HG03064 (cell line): ENCODE data around the gene BTBD9.

Experiments
- ATAC-seq: cut with Tn5 transposase; IDR thresholded peaks from one replicate; pipeline ENCODE4 v1.9.1; 2021; ENCODE audit warnings: low read depth; ENCODE audit not compliant: unreplicated experiment

The BTBD9 gene

DNA sequence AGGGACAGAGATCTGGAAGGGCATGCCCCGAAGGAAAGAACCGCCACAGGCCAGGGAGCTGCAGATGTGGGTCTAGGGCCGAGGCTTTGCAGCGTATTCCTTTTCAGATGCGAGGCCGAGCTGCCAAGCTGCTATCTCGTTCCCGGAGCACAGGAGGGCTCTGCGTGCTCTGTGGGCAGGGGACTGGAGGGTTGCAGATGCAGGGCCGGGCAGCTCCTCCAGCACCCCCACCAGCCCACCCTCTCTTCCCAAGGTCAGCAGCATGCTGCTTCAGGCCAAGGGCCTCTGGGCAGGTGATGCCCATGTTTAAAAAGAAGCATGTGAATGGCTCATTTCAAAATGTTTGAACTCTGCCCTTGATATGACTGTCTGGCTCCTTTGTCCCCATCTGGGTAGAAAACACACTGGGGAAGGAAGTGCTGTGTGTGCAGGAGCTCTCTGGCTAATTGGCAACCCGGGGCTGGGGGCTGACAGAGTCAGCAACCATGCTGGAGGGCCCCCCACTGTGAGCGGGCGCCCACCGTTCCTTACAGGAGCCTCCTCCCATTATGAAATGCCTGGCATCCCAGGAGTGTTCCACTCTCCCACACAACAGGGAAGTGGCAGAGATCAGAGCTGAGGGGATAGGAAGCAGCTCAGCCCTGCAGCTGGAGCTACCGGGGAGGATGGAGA lies 466.9 kb downstream of the BTBD9 start:
- ATAC-seq, result no peak

DNA sequence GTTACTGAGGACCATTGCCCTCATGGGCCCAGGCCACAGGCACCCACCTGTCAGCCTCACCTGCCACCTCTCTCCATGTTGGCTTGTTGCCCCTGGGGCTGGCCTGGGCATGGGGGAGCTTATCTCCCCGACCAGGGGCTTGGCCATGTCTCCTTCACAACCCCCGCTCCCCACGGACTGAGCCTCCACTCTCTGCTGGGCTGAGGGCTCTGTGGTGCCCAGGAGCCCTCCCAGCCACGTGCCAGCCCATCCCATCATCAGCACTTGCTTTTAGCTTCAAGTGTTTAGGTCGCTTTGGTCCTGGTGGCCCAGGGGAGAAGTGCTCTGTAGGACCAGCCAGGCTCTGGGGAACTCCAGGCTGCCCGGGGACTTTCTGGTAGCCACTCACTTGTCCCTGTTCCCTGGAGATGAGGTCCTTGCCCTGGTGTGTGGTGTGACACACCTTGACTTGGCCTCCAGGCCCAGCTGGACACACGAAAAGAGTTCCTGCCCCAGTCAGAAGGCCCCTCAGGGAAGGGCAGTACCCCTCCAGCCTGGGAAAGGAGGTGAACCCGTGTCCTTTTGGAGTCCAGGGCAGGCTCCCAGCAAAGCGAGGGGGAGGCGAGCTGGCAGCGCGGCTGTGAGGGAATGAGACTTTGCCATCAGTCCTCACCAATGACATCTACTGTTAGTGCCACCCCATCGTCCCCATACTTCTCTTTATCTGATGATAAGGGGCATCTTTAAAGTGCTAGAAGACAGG lies 467.6 kb downstream of the BTBD9 start:
- ATAC-seq, result no peak

DNA sequence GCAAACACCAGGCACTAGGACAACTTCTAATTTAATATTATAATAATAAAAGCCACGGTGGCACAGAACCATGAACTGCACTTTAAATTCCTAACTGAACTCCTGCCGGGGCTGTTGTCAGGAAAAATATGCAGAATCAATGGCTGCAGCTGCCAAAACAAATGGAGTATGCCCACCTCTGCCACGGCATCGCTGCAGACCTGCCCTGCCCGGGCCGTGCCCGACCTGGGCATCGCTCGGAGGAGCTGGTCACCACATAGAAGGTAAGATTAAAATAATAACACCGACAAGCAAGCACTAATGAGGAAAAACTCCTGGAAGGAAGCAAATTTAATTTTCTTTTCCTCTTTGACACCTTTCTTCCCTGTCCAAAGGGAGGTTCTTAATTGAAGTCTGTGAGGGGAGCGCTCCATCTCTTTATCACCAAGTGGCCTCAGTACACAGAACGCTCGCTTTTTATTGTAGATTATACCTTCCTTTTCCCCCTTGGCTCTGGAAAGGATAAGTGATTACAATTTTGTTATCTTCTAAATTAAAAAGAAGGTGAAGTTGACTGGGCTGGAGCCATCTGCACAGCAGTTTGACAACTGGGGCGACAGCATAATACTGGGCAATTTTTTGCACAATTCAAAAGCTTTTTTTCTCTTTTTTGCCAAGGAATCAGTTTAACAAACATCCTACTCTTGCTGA lies 468.9 kb downstream of the BTBD9 start:
- ATAC-seq, result no peak

DNA sequence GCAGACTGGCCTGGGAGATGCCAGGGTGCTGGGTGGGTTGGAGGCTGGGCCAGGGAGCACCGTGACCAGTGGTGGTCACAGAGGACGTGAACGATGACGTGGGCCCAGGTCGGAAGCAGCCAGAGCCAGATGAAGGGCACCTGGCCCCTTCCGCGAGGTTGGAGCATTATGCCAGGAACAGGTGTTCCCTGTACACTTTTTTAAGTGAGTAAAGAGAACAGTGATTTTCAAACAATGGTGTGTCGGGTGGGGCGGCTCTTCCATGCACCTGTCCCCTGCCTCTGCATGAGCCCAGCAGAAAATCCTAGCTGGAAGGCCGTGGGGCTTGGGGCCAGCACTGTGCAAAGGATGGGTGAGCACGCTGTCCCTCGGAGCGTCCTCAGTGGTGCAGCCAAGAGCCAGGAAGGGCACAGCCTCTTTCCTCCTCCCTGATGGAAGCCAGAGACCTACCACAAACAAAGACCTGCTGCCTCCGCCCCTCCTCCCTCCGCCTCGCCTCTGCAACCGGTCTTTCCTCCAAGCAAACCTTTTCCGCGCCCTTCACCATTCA lies 469.7 kb downstream of the BTBD9 start:
- no peak for ATAC-seq

DNA sequence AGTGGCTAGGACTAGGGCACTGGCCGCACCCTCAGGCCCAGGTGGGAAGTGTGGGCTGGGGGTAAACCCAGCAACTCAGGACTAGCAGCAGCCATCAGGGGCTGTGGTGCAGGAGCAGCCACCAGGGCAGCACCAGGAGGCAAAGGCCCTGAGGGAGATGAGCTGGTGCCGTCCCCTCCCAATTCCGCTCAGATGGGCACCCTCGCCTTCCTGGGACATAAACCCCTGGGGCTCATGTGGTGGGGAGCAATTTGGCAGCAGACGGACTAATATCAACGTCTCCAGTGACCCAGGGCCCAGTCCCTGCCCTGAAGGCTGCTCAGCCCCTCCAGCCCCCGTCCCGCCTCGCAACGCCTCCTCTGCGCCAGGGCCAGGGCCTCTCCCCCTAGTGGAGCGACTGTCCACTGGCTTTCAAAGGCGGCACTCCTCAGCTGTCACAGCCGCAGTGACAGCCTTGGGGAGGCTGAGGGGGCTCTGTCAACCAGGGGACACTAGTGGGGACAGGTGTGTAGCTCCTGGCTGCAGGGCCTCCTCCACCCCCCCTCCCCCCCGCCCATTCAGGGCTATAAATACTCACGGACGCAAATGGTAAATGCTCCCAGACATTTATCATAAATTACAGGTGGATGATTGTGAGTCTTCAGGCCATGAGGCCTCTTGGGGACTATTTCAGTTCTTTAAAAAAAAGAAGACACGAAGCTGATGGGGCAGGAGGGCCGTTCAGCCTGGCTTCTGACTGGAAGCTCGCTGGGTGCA lies 470.3 kb downstream of the BTBD9 start:
- no peak for ATAC-seq

DNA sequence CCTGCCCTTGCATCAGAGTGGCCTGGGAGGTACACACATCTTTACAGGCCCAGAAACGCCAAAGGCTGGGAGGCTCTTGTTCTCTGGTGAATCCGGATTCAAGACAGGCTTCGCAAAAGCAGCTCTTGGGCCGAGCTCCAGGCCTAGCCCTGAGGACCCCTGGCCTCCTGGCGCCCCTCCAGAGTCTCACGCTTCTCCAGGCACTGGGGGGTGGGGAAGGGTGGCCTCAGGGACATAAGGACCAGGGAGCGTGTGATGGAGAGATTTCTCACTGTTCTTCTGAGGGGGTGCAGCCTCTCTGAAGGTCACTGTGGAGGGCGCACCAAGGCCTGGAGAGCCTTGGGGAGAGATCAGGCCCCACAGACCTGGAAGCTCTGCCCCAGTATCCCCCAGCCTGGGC lies 471.0 kb downstream of the BTBD9 start:
- no peak for ATAC-seq

DNA sequence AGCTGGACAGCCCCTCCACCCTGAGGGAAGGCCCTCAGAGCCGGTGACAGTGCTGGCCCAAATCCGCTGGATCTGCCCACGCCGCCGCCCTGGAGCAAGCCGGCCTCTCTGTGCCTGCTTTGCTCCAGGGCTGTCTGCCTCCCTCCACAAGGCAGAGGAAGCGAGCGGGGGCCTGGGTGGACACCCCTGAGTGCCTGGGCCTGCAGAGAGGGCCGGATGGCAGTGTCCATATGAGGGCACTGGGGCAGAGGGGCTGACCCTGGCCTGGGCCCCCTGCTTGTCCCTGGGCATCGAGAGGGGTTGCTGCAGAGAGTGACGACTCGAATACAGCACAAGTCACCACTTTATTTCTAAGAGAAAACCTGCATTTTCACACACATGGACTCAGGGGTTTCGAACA lies 471.6 kb downstream of the BTBD9 start:
- no peak for ATAC-seq

DNA sequence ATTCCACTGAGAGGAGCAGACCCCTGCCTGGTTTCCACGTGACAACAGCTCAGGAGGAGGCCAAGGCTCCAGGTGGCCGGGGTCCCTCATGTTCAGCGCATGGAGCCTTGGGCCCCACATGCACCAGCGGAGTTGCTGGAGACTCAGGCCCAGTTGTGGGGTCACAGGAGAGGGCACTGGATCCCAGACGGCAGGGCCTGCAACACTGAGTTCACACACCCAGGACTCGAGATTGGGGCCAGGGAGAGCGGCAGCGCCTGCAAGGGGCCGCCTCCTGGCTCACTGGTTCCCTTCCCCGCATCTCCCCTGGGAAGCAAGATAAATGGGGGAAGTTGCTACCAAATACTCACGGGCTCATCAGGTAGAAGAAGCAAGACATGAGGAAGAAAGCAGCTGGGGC lies 472.1 kb downstream of the BTBD9 start:
- ATAC-seq, result no peak

DNA sequence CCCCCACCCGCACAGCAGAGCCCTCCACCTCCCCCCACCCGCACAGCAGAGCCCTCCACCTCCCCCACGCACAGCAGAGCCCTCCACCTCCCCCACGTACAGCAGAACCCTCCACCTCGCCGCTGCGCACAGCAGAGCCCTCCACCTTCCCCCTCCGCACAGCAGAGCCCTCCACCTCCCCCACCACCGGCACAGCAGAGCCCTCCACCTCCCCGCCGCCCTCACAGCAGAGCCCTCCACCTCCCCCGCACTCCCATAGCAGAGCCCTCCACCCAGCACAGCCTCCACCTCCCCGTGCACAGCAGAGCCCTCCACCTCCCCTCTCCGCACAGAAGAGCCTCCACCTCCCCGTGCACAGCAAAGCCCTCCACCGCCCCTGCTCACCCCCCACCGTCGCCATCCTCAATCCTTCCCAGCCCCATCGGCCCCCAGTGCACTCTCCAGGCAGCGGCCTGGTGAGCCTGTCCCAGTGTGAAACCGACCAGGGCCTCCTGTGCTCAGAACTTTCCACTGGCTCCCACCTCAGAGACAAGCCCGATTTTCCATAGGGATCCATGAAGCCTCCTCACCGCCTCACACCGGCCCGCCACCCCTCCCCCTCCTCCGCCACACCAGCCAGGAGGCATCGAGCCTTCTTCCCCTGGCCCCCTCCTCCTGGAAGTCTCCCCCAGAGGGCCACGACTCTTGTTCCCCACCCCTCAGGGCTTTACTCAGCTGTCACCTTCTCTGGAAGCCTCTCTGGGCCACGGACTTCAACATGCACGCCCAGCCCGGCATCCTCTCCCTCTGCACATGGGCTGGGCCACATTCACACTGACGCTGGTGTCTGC lies 473.1 kb downstream of the BTBD9 start:
- no peak for ATAC-seq

DNA sequence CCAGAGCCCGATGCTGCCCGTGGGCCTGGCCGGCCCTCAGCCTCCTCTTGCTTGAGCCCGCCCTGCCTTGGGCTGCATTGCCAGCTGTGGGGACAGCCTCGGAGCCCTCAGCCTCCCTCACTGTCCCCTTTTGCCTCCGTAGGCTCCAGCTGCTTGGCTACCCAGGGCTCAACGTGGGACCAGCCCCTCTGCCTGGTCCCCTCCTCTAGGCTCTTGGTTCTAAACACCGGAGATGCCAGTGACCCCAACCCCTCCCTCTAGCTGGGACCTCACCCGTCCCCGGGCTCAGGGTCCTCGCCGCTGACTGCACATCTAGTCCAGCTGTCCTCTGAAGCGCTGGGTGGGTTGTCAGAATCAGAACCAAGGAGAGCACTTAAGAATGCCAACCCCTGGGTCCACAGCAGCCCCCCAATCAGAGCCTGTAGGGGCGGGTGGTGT lies 475.0 kb downstream of the BTBD9 start:
- ATAC-seq, result no peak

DNA sequence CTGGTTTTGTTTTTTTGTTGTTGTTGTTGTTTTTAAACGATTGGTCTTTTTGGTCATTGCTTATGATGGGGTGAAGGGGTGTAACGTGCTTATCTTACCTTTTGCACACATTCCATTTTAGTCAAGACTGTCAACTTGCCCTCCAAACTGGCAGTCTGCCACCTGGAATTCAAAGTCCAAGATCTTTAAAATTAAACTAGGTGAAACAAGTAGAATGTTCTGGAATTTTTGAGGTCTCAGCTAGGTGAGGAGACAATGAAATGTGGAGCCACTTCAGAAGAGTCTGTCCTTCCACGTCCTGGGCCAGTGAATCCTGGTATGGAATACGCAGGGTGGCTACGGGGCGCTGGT lies 475.6 kb downstream of the BTBD9 start:
- no peak for ATAC-seq

GRCh38 chr6:38163186-38164130 lies 476.3 kb downstream of the BTBD9 start:
- ATAC-seq, result no peak

- ATAC-seq, result no peak
Observed at GRCh38 chr6:38162493-38163185, 477.1 kb downstream of the BTBD9 start.

DNA sequence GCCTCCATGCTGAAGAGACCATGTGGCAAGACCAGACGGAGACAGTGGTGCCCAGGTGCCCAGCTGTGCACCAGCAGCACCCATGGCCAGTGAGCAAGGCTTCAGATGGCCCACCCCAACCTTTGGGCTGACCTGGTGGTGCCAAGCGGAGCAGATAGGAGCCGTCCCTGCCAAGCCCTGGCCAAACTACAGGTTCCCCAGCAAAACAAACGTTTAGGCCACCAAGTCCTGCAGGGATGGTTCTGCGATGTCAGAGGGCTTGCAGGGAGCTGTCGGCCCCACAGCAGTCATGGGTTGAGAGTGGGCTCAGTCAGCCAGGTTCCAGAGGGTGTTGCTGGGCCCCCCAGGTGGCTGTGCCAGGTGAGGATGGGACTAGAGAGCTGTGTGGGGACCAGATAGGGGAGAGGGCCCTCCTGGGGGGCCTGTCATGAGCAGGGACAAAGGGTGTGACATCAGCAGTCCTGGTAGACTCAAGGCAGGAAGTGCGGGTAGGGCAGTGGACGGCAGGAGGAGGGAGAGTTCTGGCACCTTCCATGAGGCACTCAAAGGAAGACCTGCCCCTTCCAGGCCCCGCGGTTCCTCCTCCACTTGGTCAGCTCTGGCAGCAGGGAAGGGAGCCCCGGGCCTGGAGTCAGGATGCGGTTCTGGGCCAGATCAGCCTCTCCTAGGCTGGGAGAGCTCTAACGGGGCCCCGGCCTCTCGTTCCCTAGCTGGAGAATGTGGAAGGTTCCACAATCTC lies 477.8 kb downstream of the BTBD9 start:
- ATAC-seq, result no peak

DNA sequence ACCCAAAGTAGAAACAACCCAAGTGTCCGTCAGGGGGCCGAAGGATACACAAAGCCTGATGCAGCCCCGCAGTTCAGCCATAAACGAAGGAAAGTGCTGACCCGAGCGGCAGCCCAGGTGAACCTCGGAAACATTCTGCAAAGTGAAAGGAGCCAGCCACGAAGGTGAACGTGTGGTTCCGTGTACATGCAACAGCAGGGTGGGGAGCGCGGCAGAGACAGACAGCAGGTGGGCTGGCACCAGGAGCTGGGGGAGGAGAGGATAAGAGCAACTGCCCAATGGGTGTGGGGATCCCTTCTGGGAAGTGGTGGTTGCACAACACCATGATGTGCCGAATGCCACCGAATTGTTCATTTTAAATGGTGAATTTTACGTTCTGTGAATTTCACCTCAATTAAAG lies 478.4 kb downstream of the BTBD9 start:
- ATAC-seq, result no peak

DNA sequence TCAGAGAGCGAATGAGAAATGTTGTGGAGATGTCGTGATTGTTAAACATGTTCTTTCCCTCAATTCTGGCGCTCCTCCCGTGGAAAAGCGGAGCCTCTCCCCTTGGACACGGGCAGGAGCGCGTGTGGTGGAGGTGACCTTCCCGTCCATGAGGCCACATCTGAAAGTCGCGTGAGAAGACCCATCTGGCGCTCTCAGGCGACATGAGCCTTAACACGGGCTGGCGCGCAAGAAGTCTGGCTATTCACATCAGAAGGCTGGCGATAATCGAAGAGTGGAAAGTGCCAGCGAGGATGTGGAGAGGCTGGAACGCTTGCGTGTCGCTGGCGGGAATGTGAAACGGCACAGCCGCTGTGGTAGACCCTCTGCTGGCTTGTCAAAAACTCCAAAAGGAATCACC lies 478.9 kb downstream of the BTBD9 start:
- no peak for ATAC-seq

GRCh38 chr6:38159596-38159995 lies 480.1 kb downstream of the BTBD9 start:
- no peak for ATAC-seq
